H7 (cell line): ENCODE data around the gene GSTM2. TPM values are rescaled to one million over a fixed set of nuclear protein-coding genes. Genes with fewer than 3 reads are reported as not detected.
"Not testable (repeated sequence)": the region's sequence is repeated elsewhere in the genome, so short reads cannot be mapped to it uniquely, and the experiment has no call there.

Experiments used
- DNase-seq: peaks from one replicate; pipeline ENCODE4 v3.0.0; 2012
- H3K27me3 ChIP-seq: 2 replicates; pipeline ENCODE4 v1.6.0; 2011; ENCODE audit warnings: mild to moderate bottlenecking, low read length; ENCODE audit not compliant: control insufficient read depth, insufficient read depth
- H3K36me3 ChIP-seq: replicated peaks from 2 replicates; pipeline ENCODE4 v1.5.1; 2011; ENCODE audit warnings: low read length; ENCODE audit not compliant: control insufficient read depth, insufficient read depth
- H3K4me3 ChIP-seq: 2 replicates; pipeline ENCODE4 v1.5.1; 2011; ENCODE audit warnings: low read depth, mild to moderate bottlenecking, control low read depth, low read length, moderate library complexity; ENCODE audit not compliant: insufficient read depth
- total RNA-seq: library from RNA; depleted of rRNA; stranded (reverse); fragments of >200 nt; shearing (Covaris generic); gene quantifications from 2 replicates; pipeline ENCODE4 v1.2.3, GENCODE V29; 2014

The GSTM2 gene
- total RNA-seq, 1 experiment from 2014 or later, result 10.8 TPM

DNA sequence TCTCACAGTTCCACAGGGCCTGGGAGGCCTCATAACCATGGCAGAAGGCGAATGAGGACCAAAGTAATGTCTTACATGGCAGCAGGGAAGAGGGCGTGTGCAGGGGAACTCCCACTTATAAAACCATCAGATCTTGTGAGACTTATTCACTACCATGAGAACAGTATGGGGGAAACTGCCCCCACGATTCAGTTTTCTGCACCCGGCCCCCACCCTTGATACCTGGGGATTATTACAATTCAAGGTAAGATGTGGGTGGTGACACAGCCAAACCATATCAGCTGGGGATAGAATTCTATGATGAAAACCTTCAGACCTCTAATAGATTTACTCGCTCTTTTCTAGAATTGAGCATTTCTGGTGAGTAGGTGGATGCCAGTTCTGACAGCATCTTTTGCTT, 26.5 kb downstream of the GSTM2 start:
- not testable (repeated sequence) for H3K4me3 ChIP-seq, H3K27me3 ChIP-seq, DNase-seq, H3K36me3 ChIP-seq

DNA sequence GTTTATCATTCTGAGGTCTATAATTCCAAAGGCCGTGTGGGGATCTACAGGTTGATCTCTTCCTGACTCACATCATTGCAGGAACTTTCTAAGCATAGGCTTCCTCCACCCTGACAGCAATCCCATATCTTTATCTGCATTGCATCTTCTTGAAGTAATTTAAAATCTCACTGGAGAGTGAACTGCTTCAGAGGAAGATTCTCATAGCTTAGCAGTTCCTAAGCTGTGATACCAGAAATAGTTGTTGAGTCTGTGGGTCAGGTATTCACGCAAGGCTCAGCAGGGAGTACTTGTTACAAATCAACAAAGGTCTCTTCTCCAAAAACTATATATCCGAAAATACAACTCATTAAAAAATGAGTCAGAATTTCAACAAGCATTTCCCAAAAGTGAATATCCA, 27.3 kb downstream of the GSTM2 start:
- H3K36me3 ChIP-seq, H3K4me3 ChIP-seq, H3K27me3 ChIP-seq, DNase-seq: not testable (repeated sequence)

DNA sequence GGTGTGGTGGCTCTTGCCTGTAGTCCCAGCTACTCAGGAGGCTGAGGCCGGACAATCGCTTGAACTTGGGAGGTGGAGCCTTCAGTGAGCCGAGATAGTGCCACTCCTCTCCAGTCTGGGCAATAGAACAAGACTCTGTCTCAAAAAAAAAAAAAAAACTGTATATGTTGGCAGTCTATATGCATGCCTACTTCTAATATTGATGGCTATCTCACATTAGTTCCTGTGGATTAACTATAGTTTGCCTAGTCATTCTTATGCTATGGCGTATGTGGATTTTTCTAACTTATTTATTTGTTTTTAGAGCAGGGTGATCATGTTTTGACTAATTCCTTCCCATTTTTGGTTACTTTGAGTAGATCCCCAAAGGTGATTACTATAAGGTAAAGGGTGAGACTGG, 29.2 kb downstream of the GSTM2 start:
- Histone ChIP-seq H3K27me3 (no peaks in the 10 kb centered on the region), H3K36me3 (no peaks in the 10 kb centered on the region), H3K4me3 (no peak overlapping the region)
- DNase-seq, result no peak

DNA sequence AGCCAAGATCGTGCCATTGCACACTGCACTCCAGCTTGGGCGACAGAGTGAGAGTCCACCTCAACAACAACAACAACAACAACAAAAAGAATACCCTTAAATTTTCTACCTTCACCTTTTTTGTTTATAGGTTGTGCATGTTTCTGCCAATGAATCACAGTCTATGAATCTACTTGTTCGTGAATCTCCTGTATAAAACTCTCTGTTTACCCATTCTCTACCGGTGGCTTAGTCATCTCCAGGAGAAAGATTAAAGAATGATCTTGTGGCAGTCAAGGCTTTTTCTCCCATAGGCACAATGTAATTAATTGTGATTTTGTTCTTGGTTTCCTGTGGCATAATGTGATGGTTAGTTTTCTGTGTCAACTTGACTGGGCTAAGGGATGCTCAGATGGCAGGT, 30.0 kb downstream of the GSTM2 start:
- H3K4me3 ChIP-seq, DNase-seq, H3K36me3 ChIP-seq, H3K27me3 ChIP-seq: not testable (repeated sequence)

DNA sequence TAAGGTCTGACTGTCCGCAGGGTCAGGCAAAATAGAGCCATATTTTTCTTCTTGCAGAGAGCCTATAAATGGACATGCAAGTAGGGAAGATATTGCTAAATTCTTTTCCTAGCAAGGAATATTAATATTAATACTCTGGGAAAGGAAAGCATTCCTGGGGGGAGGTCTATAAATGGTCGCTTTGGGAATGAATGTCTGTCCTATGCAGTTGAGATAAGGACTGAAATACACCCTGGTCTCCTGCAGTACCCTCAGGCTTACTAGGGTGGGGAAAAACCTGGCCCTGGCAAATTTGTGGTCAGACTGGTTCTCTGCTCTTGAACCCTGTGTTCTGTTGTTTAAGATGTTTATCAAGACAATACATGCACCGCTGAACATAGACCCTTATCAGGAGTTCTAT, 35.1 kb downstream of the GSTM2 start:
- H3K36me3 ChIP-seq, H3K4me3 ChIP-seq, DNase-seq, H3K27me3 ChIP-seq: not testable (repeated sequence)

DNA sequence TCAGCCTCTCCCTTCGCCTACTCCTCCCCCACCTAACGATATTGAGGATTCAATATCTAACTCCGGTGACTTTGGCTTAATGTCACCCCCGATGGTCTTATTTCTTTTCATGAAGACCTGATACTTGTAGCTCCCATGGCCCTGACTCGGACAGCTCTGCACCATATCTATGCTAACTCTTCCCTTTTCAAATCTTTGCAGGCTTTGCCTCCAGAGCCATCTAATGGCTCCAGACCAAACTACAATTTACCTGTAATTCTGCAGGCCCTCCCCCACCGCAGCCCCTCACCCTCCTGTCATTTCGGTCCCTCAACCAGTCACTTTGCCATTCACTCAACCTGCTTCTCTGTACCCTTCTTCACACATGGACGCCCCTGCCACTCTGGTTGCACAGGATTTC, 36.3 kb downstream of the GSTM2 start:
- DNase-seq, result peak; percentile 54
- no peak overlapping the region for H3K4me3 ChIP-seq

DNA sequence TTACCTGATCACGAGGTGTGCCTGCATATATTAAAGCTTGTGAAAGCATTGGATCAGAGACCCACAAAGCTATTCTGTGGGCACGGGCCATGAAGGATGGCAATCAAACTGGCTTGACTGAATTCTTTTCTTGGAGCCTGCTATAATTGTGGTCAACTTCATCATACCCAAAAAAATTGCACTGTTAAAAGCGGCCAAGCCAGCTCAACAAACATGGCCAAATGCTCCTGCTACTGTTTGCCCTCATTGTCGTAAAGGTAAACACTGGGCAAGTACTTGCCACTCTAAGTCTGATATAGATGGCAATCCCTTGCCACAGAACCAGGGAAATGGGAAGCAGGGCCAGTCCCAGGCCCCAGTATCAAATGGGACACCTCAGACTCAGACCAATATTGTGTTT, 37.6 kb downstream of the GSTM2 start:
- Histone ChIP-seq H3K4me3 (no peak overlapping the region), H3K36me3 (no peaks in the 10 kb centered on the region), H3K27me3 (no peaks in the 10 kb centered on the region)
- DNase-seq, result peak; percentile 0

More for the DNA sequence above, 36.3 kb downstream of the GSTM2 start:
- Histone ChIP-seq H3K27me3 (no peaks in the 10 kb centered on the region), H3K36me3 (no peaks in the 10 kb centered on the region)

DNA sequence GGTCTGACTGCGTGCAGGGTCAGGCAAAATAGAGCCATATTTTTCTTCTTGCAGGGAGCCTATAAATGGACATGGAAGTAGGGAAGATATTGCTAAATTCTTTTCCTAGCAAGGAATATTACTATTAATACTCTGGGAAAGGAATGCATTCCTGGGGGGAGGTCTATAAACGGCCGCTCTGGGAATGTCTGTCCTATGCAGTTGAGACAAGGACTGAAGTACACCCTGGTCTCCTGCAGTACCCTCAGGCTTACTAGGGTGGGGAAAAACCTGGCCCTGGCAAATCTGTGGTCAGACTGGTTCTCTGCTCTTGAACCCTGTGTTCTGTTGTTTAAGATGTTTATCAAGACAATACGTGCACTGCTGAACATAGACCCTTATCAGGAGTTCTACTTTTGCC, 41.1 kb downstream of the GSTM2 start:
- H3K27me3 ChIP-seq, H3K4me3 ChIP-seq, H3K36me3 ChIP-seq, DNase-seq: not testable (repeated sequence)

DNA sequence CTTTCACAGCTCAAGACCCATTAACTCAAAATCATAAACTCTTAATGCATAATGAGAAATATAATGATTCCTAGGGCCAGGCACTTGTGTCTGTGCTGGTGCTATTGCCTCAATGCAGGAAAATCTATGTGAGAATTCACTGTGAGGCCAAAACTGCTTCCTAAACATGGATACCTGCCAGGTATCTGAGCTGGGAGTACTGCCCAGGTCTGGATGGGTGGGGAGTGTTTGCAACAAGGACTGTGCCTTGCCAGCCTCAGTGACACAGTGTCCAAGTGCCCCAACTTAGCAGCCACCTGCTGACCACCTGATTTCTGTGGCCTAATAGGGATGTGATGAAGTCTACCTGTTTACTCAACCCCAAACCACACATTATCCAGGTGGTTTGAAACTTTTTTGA, 42.0 kb downstream of the GSTM2 start:
- not testable (repeated sequence) for H3K36me3 ChIP-seq, H3K27me3 ChIP-seq, H3K4me3 ChIP-seq, DNase-seq

DNA sequence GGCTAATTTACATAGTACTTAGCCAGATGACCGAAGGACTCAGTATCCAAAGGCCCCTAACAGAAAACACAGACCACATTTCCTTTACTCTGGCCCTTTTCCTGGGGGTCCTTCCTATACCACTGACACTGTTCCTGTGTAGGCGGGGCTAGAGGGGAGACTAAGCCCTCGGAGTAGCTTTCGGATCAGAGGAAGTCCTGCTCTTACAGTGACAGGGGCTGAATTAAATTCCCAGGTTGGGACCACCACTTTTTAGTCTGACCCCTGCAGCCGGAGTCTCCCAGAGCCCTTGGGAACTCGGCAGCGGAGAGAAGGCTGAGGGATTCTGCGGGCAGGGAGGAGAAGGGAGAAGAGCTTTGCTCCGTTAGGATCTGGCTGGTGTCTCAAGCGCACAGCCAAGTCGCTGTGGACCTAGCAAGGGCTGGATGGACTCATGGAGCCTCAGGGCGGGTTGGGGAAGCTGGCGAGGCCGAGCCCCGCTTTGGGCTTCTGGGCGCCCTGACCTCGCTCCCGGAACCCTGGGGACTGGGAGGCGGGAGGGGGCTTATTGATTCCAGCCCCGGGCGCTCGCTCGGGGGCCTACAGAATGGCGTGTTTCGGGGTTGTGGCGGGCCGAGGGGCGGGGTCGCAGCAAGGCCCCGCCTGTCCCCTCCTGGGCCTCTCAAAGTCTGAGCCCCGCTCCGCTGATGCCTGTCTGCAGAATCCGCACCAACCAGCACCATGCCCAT, 43.9 kb downstream of the GSTM2 start, which contains the start of gene GSTM5:
Gene GSTM5, plus strand, starts transcription at position 659 of the 728 bp plus-strand sequence. Its CDS starts 62 bp downstream, at position 721.
- H3K4me3 ChIP-seq, H3K27me3 ChIP-seq, H3K36me3 ChIP-seq: not testable (repeated sequence)
- DNase-seq, result peak; percentile 36

DNA sequence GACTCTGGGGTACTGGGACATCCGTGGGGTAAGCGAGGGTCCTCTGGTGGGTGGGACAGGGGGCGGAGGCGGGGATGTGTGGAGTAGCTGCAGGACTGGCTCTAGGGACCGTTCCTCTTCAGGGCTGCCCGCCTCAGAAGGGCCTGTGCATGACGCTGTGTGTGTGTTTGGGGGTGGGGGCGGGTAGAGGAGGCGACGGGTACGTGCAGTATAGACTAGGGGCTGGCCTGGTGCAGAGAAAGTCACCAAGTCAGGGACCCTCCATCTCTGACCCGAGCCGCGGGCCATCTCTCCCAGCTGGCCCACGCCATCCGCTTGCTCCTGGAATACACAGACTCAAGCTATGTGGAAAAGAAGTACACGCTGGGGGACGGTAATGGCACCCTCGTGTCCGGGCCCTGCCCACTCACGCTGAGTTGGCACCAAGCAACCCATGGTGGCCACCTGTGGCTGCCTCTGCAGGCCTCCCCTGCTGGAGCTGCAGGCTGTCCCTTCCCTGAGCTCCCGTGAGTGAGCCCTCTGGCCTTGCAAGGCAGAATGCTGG, 44.5 kb downstream of the GSTM2 start:
- no peak overlapping the region for H3K4me3 ChIP-seq
- H3K27me3 ChIP-seq, result no peaks in the 10 kb centered on the region; the same call in 1 of the 2 replicates
- no peaks in the 10 kb centered on the region for H3K36me3 ChIP-seq
- no peak for DNase-seq

DNA sequence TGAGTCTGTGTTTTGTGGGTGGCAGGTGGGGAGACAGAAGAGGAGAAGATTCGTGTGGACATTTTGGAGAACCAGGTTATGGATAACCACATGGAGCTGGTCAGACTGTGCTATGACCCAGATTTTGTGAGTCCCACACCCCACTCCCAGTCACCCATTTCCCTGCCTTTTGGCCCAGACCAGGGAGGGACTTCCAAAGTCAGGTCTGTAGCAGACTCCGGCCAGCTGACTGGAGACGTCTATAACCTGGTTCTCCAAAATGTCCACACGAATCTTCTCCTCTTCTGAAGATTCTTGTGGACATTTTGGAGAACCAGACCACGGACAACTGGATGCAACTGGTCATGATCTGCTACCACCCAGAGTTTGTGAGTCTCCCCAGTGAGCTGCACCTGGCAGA, 45.8 kb downstream of the GSTM2 start:
- peak; percentile 2 for DNase-seq
- no peak overlapping the region for H3K4me3 ChIP-seq
- H3K36me3 ChIP-seq, result no peaks in the 10 kb centered on the region
- H3K27me3 ChIP-seq, result no peaks in the 10 kb centered on the region; the same call in 1 of the 2 replicates

DNA sequence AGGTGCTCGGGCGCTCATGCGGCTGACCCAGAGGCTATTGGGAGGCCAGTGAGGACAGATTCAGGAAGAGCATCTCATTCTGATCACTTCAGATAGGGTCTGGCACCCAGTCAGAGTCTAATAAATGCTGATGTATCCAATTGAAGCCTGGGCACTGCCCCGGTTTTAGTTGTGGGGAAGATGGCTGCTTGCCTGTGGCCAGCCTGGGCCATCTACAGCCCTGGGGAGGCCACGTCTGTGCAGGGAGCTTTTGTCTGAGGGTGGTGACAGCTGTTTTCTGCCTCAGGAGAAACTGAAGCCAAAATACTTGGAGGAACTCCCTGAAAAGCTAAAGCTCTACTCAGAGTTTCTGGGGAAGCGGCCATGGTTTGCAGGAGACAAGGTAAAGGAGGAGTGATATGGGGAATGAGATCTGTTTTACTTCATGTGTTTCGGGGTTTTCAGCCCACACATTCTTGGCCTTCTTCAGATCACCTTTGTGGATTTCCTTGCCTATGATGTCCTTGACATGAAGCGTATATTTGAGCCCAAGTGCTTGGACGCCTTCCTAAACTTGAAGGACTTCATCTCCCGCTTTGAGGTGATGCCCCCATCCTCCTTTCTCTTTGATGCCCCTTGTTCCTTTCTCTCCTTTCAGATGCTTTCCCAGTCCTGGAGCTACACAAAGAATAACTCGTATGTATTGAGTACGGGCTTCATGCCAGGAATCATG, 47.0 kb downstream of the GSTM2 start:
- DNase-seq, result peak; percentile 2
- H3K27me3 ChIP-seq, result no peaks in the 10 kb centered on the region; the same call in 1 of the 2 replicates
- no peak overlapping the region for H3K4me3 ChIP-seq
- no peaks in the 10 kb centered on the region for H3K36me3 ChIP-seq

DNA sequence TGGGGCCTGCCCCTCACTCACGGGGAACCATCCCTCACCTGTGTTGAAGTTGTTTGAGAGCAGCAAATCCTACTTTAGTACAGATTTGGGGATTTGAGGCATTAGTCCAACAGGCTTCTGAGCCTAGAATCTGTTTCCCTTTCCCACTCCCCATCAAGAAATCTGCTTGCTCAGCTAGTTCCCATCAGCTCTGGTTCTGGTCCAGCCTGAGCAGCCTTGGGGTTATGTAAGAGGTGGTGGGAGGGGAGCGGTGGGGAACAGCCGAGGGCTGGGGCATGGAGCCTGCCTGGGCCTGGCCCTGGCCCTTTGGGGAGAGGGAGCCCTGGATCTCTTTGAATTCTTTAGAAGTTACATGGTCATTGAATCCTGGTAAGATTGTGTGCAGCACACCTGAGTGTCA, 48.3 kb downstream of the GSTM2 start:
- no peaks in the 10 kb centered on the region for H3K36me3 ChIP-seq
- H3K4me3 ChIP-seq, result no peak overlapping the region
- no peaks in the 10 kb centered on the region; the same call in 1 of the 2 replicates for H3K27me3 ChIP-seq
- peak; percentile 15 for DNase-seq

DNA sequence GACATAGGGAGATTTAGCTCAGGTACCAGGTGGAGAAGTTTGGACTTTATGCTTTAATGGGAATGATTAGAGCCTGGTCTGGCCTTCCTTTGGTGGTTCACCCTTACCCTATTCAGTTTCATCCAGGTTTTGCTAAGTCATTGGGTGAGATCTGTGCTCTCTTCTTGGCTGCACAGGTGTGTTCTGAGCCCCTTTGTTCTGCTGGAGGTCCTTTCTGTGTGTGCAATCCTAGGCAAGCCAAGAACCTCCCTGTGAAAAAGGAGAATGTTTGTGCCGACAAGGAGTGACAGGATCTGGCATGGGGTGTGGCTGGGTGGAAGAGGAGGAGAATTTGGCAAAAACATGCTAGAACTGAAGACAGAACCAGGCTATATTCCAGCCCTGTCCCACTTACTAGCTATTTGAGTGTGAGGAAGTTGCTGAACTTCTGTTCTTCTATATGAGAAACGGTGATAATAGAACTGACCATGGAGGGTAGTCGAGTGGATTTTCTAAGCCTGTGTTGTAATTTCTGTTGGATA, 48.8 kb downstream of the GSTM2 start:
- H3K36me3 ChIP-seq, result no peaks in the 10 kb centered on the region
- no peak overlapping the region for H3K4me3 ChIP-seq
- DNase-seq, result no peak
- H3K27me3 ChIP-seq, result no peaks in the 10 kb centered on the region; the same call in 1 of the 2 replicates
